Ishikawa (cell line): ENCODE results near the gene CAST.

ENCODE experiments used
- CEBPB ChIP-seq: IDR thresholded peaks from 2 replicates; pipeline ENCODE4 v1.6.1; 2012
- EGR1 ChIP-seq: IDR thresholded peaks from 2 replicates; pipeline ENCODE4 v1.6.1; 2012
- EP300 ChIP-seq: IDR thresholded peaks from 2 replicates; pipeline ENCODE4 v1.6.1; 2012; ENCODE audit warnings: borderline replicate concordance
- RAD21 ChIP-seq: IDR thresholded peaks from 2 replicates; pipeline ENCODE4 v1.6.1; 2012; ENCODE audit warnings: low read depth
- REST ChIP-seq: IDR thresholded peaks from 2 replicates; pipeline ENCODE4 v1.6.1; 2012; ENCODE audit warnings: low read depth, mild to moderate bottlenecking
- TAF1 ChIP-seq: IDR thresholded peaks from 2 replicates; pipeline ENCODE4 v1.6.1; 2012; ENCODE audit warnings: low read depth, mild to moderate bottlenecking
- TCF12 ChIP-seq: IDR thresholded peaks from 2 replicates; pipeline ENCODE4 v1.6.1; 2012; ENCODE audit warnings: low read depth
- TEAD4 ChIP-seq: IDR thresholded peaks from 2 replicates; pipeline ENCODE4 v1.6.1; 2012
- USF1 ChIP-seq: IDR thresholded peaks from 2 replicates; pipeline ENCODE4 v1.6.1; 2012
- YY1 ChIP-seq: IDR thresholded peaks from 2 replicates; pipeline ENCODE4 v1.6.1; 2012; ENCODE audit warnings: low read depth
- ZBTB7A ChIP-seq: IDR thresholded peaks from 2 replicates; pipeline ENCODE4 v1.6.1; 2012; ENCODE audit warnings: low read depth
- TF ChIP-seq, protein P1 (sequence below): IDR thresholded peaks from 2 replicates; pipeline ENCODE4 v1.6.1; 2012

DNA sequence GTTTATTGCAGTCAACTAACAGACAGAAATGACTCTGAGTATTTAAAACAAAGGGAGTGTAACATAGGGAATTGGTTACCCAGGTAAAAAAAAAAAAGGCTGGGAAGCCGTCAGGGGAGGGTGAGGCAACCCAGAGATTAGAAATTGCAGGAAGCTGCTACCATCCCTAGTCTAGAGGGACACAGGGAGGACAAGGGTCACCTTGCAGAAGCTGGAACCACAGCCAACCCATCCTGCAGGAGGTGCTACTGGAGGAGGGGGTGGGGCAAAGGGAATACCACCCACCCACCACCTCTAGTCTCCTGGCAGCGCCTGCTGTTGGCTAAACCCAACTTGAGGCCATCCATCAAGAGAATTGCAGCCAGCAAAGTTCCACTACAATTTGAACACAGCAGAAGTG, 6.5 kb downstream of the CAST start:
- no peak for TF ChIP-seq REST
- no peak for TF ChIP-seq TAF1
- TF ChIP-seq CEBPB = no peak
- TF ChIP-seq, protein P1, sequence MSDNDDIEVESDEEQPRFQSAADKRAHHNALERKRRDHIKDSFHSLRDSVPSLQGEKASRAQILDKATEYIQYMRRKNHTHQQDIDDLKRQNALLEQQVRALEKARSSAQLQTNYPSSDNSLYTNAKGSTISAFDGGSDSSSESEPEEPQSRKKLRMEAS = no peak
- TF ChIP-seq RAD21 = no peak
- TF ChIP-seq TEAD4 = no peak
- TF ChIP-seq EP300 = no peak
- TF ChIP-seq YY1 = no peak
- TF ChIP-seq ZBTB7A = no peak
- TF ChIP-seq EGR1 = no peak
- no peak for TF ChIP-seq TCF12
- TF ChIP-seq USF1 = no peak
